Activated CD4-positive, alpha-beta T cell treated with anti-CD3 and anti-CD28 coated beads, Interleukin-2, amount 10 ng/mL, durations not matched to agents 7 days and 5 days (primary cell): ENCODE results near the gene PBX1. TPM values are rescaled to one million over a fixed set of nuclear protein-coding genes. Genes with fewer than 3 reads are reported as not detected.

Experiments used
- CTCF ChIA-PET: fragments of 350-600 bp; sonication (Branson Sonifier 250); formaldehyde crosslinking; loops from one replicate; lab custom pipeline; 2021; ENCODE audit warnings: antibody characterized with exemption; lab: Charles Lee
- POLR2A ChIA-PET: fragments of 350-600 bp; sonication (Branson Sonifier 250); formaldehyde crosslinking; loops from one replicate; lab custom pipeline; 2021; ENCODE audit warnings: antibody characterized with exemption; lab: Charles Lee
- DNase-seq: peaks from one replicate; pipeline ENCODE4 v3.0.0-alpha.2; 2020
- H3K27ac Mint-ChIP-seq: one replicate; pipeline ENCODE4 v1.8.0; 2021; ENCODE audit warnings: mild to moderate bottlenecking, moderate library complexity, mixed read lengths
- H3K27me3 Mint-ChIP-seq: one replicate; pipeline ENCODE4 v1.8.0; 2021; ENCODE audit warnings: mixed read lengths
- H3K36me3 Mint-ChIP-seq: one replicate; pipeline ENCODE4 v1.8.0; 2021; ENCODE audit warnings: low read depth, mixed read lengths
- H3K4me1 Mint-ChIP-seq: one replicate; pipeline ENCODE4 v1.8.0; 2021; ENCODE audit warnings: mixed read lengths
- H3K4me3 Mint-ChIP-seq: one replicate; pipeline ENCODE4 v1.8.0; 2021; ENCODE audit warnings: mild to moderate bottlenecking, moderate library complexity, mixed read lengths
- H3K9me3 Mint-ChIP-seq: one replicate; pipeline ENCODE4 v1.8.0; 2021; ENCODE audit warnings: mixed read lengths
- total RNA-seq, 2 experiments: library from RNA; stranded (reverse); gene quantifications; one replicate each; pipeline ENCODE4 v1.2.3, GENCODE V29; 2021

PBX1 gene
- total RNA-seq, 2 experiments from 2014 or later, result 0.12 to 0.15 TPM

DNA sequence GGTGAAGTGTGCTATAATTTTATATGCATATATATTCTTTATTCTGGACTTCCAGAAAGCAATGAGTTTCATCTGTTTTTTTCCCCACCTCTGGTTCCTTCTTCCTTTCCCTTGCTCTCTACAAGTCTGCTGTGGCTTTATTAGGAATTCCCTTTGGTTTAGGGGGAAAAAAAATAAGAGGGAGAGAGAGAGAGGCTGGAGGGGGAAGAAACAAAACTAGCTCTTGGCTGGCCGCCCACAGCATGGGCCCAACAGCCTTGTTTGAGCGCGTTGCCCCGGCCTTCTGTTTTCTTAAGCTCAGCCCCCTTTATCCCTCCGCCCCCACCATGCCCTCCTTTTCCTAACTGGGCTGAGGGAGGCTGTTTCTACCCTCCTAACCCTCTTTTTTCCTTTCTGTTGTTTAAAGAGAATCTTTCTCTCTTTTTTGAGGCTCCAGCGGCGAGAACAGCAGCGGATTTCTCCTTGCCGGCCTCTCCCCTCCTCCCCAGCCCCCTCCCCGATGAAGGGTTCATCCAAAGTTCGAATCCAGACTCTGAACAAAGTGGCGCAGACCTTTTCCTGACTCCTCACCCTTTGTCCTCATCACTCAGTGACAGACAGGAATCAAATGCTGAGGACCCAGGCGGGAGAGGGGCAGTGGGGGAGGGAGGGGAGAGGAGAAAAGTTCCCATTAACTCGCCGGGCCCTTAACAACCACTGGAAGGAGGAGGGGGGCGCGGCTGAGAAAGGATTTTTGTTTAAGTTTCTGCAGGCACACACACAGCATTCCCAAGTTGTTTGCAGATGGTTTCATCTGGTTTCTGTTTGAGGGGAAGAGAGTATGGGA is 29.7 kb downstream of the PBX1 start:
- H3K4me3 Mint-ChIP-seq, result no peak overlapping the region

DNA sequence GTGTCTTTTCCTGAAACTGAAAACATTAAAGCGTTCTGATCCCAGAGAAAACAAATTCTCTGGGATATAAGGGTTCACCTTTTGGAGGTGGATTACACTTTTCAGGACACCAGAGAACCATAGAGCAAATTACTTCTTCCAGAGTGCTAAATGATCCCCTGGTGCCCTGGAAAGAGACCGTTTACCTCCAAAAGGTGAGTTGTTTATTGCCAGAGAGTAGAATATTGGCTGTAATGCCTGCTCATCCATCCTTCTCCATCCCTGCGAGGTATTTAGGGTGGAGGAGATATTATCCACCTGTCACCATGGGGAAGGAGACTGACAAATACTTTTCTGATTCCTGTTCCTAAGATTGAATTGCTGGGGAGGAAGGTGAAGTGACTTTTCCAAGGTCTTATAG is 30.4 kb downstream of the PBX1 start:
- Mint-ChIP-seq H3K27ac (no peak overlapping the region), H3K4me3 (no peak overlapping the region), H3K36me3 (no peaks in the 10 kb centered on the region), H3K9me3 (no peaks in the 10 kb centered on the region), H3K27me3 (peaks cover 1% of the 10 kb centered on the region), H3K4me1 (no peaks in the 10 kb centered on the region)
- no peak for DNase-seq
- ChIA-PET CTCF (no interaction called here), POLR2A (no interaction called here)

More for the DNA sequence above, 29.7 kb downstream of the PBX1 start:
- no peak for DNase-seq
- no peaks in the 10 kb centered on the region for H3K9me3 Mint-ChIP-seq
- H3K27me3 Mint-ChIP-seq, result peaks cover 1% of the 10 kb centered on the region
- no peak overlapping the region for H3K27ac Mint-ChIP-seq
- no peaks in the 10 kb centered on the region for H3K4me1 Mint-ChIP-seq
- ChIA-PET POLR2A (no interaction called here), CTCF (no interaction called here)
- H3K36me3 Mint-ChIP-seq, result no peaks in the 10 kb centered on the region

GRCh38 chr1:164589961-164590507 is 31.1 kb downstream of the PBX1 start:
- no peak for DNase-seq
- H3K4me3 Mint-ChIP-seq, result no peak overlapping the region
- no peaks in the 10 kb centered on the region for H3K4me1 Mint-ChIP-seq
- no peaks in the 10 kb centered on the region for H3K36me3 Mint-ChIP-seq
- H3K9me3 Mint-ChIP-seq, result no peaks in the 10 kb centered on the region
- H3K27ac Mint-ChIP-seq, result no peak overlapping the region
- ChIA-PET POLR2A (no interaction called here), CTCF (no interaction called here)
- peaks cover 1% of the 10 kb centered on the region for H3K27me3 Mint-ChIP-seq

- H3K4me1 Mint-ChIP-seq, result no peaks in the 10 kb centered on the region
- no peak overlapping the region for H3K27ac Mint-ChIP-seq
- H3K36me3 Mint-ChIP-seq, result no peaks in the 10 kb centered on the region
- ChIA-PET CTCF (no interaction called here), POLR2A (no interaction called here)
- DNase-seq, result no peak
- H3K9me3 Mint-ChIP-seq, result no peaks in the 10 kb centered on the region
- no peak overlapping the region for H3K4me3 Mint-ChIP-seq
- peaks cover 1% of the 10 kb centered on the region for H3K27me3 Mint-ChIP-seq
Observed at GRCh38 chr1:164590592-164590991, 31.6 kb downstream of the PBX1 start.

DNA sequence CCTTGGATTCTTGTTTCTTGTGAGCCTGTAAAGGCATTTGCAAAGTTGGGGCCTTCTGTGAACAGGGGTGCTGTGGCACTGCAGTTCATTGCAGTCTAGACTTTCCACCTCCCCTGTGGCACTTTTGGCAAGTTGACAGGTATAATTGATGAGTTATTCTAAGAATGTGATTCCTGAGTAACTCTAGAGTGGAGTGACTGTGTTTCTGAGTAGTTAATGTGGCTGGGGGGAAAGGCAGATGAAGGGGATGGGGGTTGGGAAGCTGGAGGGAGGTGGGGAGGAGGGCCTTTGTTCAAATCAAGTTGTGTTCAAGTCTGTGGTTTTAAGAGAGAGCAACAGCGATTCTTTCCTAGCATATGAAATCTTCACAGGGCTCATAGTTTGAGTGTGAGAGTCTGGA is 32.9 kb downstream of the PBX1 start:
- Mint-ChIP-seq H3K27me3 (peaks cover 1% of the 10 kb centered on the region), H3K4me3 (no peak overlapping the region), H3K36me3 (no peaks in the 10 kb centered on the region), H3K4me1 (no peaks in the 10 kb centered on the region), H3K27ac (no peak overlapping the region), H3K9me3 (no peaks in the 10 kb centered on the region)
- no peak for DNase-seq
- ChIA-PET CTCF (no interaction called here), POLR2A (no interaction called here)

DNA sequence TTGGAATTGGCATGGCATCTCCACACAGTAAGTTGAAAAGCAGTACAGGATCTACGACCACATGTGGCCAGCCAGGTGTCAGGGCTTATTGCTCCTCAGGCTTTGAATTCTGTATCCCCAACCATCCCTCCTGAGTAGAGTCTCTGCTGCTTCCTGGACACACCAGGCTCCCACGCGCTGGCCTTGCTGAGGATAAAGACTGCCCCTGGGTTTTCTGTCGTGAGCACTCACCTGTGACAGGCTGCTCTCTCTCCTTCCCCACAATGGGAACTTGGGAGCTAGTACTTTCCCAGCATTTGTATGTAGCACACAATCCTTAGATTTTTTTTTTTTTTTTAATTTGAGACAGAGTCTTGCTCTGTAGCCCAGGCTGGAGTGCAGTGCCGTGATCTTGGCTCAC is 33.6 kb downstream of the PBX1 start:
- H3K9me3 Mint-ChIP-seq, result no peaks in the 10 kb centered on the region
- ChIA-PET CTCF (interaction anchor here (0.6 kb wide), 1 partner anchor 400 kb away, joined by 3 read pairs; no protein-coding TSS in a partner anchor), POLR2A (no interaction called here)
- H3K27me3 Mint-ChIP-seq, result peaks cover 1% of the 10 kb centered on the region
- no peak overlapping the region for H3K27ac Mint-ChIP-seq
- no peaks in the 10 kb centered on the region for H3K4me1 Mint-ChIP-seq
- H3K4me3 Mint-ChIP-seq, result no peak overlapping the region
- DNase-seq, result no peak
- H3K36me3 Mint-ChIP-seq, result no peaks in the 10 kb centered on the region

DNA sequence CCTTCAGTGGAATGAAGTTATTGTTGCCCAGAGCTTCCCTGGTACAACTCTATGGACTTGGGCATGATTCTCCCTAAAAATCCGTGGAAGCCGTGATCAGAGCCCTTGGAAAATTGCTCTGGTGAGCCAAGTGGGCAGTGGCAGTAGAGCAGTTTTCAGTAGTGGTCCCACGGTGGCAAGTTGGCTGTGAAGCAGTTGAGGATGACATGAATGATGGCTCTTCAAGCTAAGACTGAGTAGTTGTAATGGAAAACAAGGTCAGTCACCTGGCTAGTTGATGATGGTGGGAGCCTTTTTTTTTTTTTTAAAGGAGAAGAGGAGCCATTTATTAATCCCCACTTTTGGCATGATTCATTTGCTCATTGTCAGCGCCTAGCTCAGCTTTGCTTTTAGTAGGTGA is 36.2 kb downstream of the PBX1 start:
- ChIA-PET CTCF (no interaction called here), POLR2A (no interaction called here)
- no peaks in the 10 kb centered on the region for H3K9me3 Mint-ChIP-seq
- no peak for DNase-seq
- H3K4me1 Mint-ChIP-seq, result no peaks in the 10 kb centered on the region
- H3K4me3 Mint-ChIP-seq, result no peak overlapping the region
- no peak overlapping the region for H3K27ac Mint-ChIP-seq
- no peaks in the 10 kb centered on the region for H3K36me3 Mint-ChIP-seq
- no peaks in the 10 kb centered on the region for H3K27me3 Mint-ChIP-seq

GRCh38 chr1:164596172-164596571 is 37.2 kb downstream of the PBX1 start:
- no peak for DNase-seq
- H3K4me1 Mint-ChIP-seq, result no peaks in the 10 kb centered on the region
- POLR2A ChIA-PET, result no interaction called here
- H3K27me3 Mint-ChIP-seq, result no peaks in the 10 kb centered on the region
- no peak overlapping the region for H3K27ac Mint-ChIP-seq
- CTCF ChIA-PET, result no interaction called here
- no peaks in the 10 kb centered on the region for H3K9me3 Mint-ChIP-seq
- H3K4me3 Mint-ChIP-seq, result no peak overlapping the region
- no peaks in the 10 kb centered on the region for H3K36me3 Mint-ChIP-seq

- peaks cover 2% of the 10 kb centered on the region for H3K27me3 Mint-ChIP-seq
- no peaks in the 10 kb centered on the region for H3K9me3 Mint-ChIP-seq
- no peak overlapping the region for H3K27ac Mint-ChIP-seq
- no peaks in the 10 kb centered on the region for H3K4me1 Mint-ChIP-seq
- no peak overlapping the region for H3K4me3 Mint-ChIP-seq
- ChIA-PET CTCF (no interaction called here), POLR2A (no interaction called here)
- no peak for DNase-seq
- no peaks in the 10 kb centered on the region for H3K36me3 Mint-ChIP-seq
Observed at GRCh38 chr1:164598719-164599118, 39.7 kb downstream of the PBX1 start.

DNA sequence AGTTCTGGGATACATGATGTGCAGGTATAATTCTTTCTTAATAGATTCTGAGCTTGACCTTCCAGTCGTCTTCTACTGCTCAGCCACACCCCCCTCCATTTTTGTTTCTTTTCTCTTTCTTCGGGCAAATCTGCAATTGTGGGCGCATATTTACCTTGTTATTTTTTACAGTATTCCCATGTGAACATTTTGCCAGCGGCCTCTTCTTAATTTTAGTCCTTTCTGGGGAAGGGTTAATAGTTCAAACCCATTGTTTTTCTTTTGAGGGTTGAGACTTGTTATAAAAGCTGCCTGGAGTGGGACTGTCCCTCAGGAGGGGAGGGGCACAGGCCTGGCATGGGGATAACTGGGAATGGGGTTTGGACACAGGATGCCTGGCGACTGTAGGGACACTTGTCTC is 40.3 kb downstream of the PBX1 start:
- Mint-ChIP-seq H3K4me1 (no peaks in the 10 kb centered on the region), H3K4me3 (no peak overlapping the region), H3K36me3 (no peaks in the 10 kb centered on the region), H3K27me3 (peaks cover 2% of the 10 kb centered on the region), H3K9me3 (no peaks in the 10 kb centered on the region), H3K27ac (no peak overlapping the region)
- POLR2A ChIA-PET, result no interaction called here
- CTCF ChIA-PET, result no interaction called here
- DNase-seq, result no peak

DNA sequence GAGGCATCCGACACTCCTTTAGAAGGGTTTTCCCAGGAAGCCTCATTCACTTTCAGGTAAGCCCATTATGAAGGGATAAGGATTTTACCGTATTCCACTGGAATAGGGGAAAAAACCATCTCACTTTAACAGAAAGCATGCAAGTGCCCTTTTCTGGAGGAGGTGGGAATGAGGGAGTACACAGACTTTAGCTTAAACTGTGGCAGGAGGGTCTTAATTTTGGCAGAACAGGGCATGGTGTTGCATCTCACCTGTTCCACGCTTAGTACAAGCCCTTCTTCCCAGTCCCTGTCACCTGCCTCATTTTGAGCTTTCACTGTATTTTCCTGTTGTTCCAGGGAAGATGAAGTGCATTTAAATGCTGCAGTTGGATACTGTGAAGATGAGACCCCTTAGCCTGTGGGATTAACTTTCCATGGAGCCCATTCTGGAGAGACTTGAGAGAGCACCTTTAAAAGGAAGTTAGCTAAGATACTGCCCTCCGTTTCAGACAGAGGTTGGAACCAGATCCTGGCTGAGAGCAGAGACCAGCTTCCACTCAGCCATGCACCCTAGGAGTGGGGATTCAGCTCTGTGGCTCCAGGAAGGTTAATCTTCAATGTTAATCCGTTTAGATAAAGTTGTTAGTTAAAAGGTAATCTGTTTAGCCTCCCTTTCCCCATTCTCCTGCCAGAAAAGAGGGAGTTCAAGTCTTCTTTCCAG is 42.6 kb downstream of the PBX1 start:
- H3K4me1 Mint-ChIP-seq, result no peaks in the 10 kb centered on the region
- ChIA-PET POLR2A (no interaction called here), CTCF (no interaction called here)
- no peaks in the 10 kb centered on the region for H3K9me3 Mint-ChIP-seq
- no peak overlapping the region for H3K27ac Mint-ChIP-seq
- H3K4me3 Mint-ChIP-seq, result no peak overlapping the region
- DNase-seq, result no peak
- H3K27me3 Mint-ChIP-seq, result peaks cover 2% of the 10 kb centered on the region
- no peaks in the 10 kb centered on the region for H3K36me3 Mint-ChIP-seq

- H3K9me3 Mint-ChIP-seq, result no peaks in the 10 kb centered on the region
- H3K27me3 Mint-ChIP-seq, result peaks cover 2% of the 10 kb centered on the region
- H3K4me3 Mint-ChIP-seq, result no peak overlapping the region
- ChIA-PET POLR2A (no interaction called here), CTCF (no interaction called here)
- DNase-seq, result no peak
- H3K4me1 Mint-ChIP-seq, result no peaks in the 10 kb centered on the region
- H3K27ac Mint-ChIP-seq, result no peak overlapping the region
- no peaks in the 10 kb centered on the region for H3K36me3 Mint-ChIP-seq
Observed at GRCh38 chr1:164602101-164602422, 43.1 kb downstream of the PBX1 start.

DNA sequence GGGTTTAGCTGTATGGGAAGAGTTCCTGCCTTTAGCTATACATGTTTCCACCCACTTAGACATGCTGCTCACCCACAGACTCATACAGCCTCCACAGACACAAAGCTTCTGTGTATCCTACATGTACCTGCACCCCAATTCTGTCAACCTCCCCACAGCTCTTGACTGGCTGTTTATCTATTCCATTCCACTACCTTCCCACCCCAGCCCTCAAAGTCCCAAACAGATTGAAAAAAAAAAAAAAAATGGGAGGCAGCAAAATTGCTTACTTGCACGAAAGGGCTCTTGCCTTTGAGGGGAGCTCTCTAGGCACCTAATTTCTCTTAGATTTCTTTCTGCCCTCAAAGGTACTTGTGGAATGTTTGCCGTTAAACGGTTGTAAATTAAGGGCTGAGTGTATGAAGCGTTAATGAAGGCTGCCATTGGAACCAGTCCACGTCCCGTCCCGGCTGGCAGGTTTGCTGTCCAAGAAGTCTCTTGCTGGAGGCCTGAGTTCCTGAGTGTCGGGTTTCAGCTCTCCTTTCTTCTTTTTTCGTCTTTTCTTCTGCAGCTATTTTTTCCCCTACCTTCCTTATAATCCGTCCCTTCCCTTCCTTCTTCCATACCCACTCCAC is 43.6 kb downstream of the PBX1 start:
- H3K4me1 Mint-ChIP-seq, result no peaks in the 10 kb centered on the region
- no peak for DNase-seq
- no peaks in the 10 kb centered on the region for H3K36me3 Mint-ChIP-seq
- ChIA-PET CTCF (interaction anchor here (0.6 to 0.7 kb wide), 2 partner anchors 695 to 929 kb away, joined by 3 to 4 read pairs; no protein-coding TSS in a partner anchor), POLR2A (no interaction called here)
- H3K27me3 Mint-ChIP-seq, result peaks cover 2% of the 10 kb centered on the region
- H3K9me3 Mint-ChIP-seq, result no peaks in the 10 kb centered on the region
- no peak overlapping the region for H3K27ac Mint-ChIP-seq
- H3K4me3 Mint-ChIP-seq, result no peak overlapping the region
